Muscle layer of colon (tissue), 2 donors: Measurements from ENCODE around the gene CPPED1.

ENCODE experiments used
- H3K27ac ChIP-seq: one replicate; pipeline ENCODE4 v1.7.0; 2013; ENCODE audit warnings: low read depth, mild to moderate bottlenecking, low read length, moderate library complexity
- H3K27me3 ChIP-seq, 2 donors: one replicate each; pipeline ENCODE4 v1.7.0; 2013; ENCODE audit warnings: low read length in 2 of 2, mild to moderate bottlenecking in 2 of 2; ENCODE audit not compliant: insufficient read depth in 2 of 2, control insufficient read depth in 1 of 2
- H3K36me3 ChIP-seq: one replicate; pipeline ENCODE4 v1.7.0; 2013; ENCODE audit warnings: mild to moderate bottlenecking, low read length; ENCODE audit not compliant: insufficient read depth
- H3K4me1 ChIP-seq: one replicate; pipeline ENCODE4 v1.7.0; 2013; ENCODE audit warnings: mild to moderate bottlenecking, low read length; ENCODE audit not compliant: insufficient read depth
- H3K4me3 ChIP-seq, 2 donors: one replicate each; pipeline ENCODE4 v1.7.0; 2013; ENCODE audit warnings: low read length in 2 of 2, low read depth in 1 of 2, mild to moderate bottlenecking in 1 of 2, moderate library complexity in 1 of 2
- H3K9ac ChIP-seq: one replicate; pipeline ENCODE4 v1.7.0; 2013; ENCODE audit warnings: low read length
- H3K9me3 ChIP-seq: one replicate; pipeline ENCODE4 v1.7.0; 2013; ENCODE audit warnings: mild to moderate bottlenecking, low read length
- donor health status: abdominal sarcoma.
- donor health status: Adenocarcinoma of cecum.

Gene CPPED1

DNA sequence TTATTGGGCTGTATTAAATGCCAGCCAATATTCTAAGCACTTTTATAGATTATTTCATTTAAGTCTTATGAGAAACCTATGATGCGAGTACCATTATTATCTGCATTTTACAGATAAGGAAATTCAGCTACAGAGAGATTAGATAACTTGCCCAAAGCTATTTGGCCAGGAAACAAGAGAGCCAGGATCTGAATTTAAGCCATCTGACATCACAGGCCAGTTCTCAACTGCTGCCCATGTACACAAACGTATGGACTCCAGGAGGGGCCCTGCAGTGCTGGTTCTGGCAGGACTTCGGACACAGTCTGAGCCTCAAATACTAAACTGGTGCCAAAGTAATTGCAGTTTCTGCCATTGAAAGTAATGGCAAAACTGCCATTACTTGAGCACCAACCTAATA lies 40.2 kb downstream of the CPPED1 start:
- Histone ChIP-seq H3K9ac (no peak overlapping the region), H3K9me3 (no peaks in the 10 kb centered on the region), H3K36me3 (no peaks in the 10 kb centered on the region), H3K27ac (no peak overlapping the region), H3K4me1 (no peaks in the 10 kb centered on the region), H3K4me3 (no peak overlapping the region), H3K27me3 (no peaks in the 10 kb centered on the region)

DNA sequence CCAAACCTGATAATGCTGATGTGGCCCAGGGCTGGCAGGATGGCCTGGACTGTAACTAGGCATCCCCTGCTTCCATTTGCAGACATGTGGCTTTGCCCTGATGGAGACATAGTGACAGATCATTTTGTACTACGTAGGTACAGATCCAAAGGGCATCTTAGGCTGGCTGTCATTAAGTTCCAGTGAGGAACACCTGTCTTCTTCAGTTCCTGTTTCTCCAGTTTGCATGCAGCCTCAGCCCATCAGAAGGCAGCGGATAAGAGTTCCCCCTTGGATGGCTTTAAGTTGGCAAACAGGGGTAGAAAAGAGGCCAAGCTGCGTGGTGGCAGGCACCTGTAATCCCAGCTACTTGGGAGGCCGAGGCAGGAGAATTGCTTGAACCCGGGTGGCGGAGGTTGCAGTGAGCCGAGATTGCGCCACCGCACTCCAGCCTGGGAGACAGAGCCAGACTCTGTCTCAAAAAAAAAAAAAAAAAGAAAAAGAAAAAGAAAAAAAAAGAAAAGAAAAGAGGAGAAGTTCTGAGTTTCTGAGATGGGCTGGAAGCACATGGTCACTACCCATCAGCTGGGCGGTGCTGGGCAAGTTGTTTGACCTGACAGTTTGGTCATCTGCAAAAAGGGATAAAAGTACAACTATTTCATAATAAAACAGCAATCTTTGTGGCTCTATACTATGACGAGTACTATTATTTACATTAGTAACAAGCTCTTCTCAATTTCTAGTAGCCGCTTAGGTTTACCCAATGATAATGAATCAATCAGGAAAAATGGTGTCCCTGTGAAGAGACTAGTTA lies 42.7 kb downstream of the CPPED1 start:
- Histone ChIP-seq H3K4me3 (no peak overlapping the region), H3K27me3 (no peaks in the 10 kb centered on the region), H3K9me3 (no peaks in the 10 kb centered on the region), H3K4me1 (no peaks in the 10 kb centered on the region), H3K27ac (no peak overlapping the region), H3K36me3 (no peaks in the 10 kb centered on the region), H3K9ac (no peak overlapping the region)

DNA sequence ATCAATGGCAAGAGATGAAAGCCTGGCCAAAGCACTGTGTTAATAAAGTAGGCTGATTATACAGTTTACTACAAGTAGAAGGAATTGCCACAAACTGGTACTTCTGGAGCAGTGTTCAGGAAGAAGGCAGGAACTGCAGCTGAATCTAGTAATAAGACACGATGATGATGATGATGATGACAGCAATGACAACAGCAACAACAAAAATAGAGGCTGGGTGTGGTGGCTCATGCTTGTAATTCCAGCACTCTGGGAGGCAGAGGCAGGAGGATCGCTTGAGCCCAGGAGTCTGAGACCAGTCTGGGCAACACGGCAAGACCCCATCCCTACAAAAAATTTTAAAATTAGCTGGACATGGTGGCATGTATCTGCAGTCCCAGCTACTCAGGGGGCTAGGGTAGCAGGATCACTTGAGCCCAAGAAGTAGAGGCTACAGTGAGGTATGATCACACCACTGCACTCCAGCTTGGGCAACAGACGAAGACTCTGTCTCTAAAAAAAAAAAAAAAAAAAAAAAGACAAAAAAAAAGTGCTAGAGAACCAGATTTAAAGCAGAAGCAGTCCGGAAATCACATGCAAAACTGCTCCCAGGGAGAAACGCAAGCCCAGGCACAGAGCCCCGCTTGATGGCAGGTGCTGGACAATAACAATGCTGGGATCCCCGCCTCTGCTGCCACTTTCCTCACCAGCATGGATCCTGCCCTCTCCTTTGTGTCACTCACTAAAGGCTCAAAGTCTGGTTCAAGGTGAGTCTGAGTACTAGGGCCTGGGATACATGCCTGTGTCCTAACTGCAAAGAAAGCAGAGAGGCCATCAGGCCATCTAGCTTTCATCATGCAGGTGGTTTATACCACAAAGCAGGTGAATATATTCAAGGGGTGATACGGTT lies 44.8 kb downstream of the CPPED1 start:
- Histone ChIP-seq H3K36me3 (no peaks in the 10 kb centered on the region), H3K27me3 (no peaks in the 10 kb centered on the region), H3K9me3 (no peaks in the 10 kb centered on the region), H3K27ac (no peak overlapping the region), H3K4me3 (no peak overlapping the region), H3K9ac (no peak overlapping the region), H3K4me1 (no peaks in the 10 kb centered on the region)

DNA sequence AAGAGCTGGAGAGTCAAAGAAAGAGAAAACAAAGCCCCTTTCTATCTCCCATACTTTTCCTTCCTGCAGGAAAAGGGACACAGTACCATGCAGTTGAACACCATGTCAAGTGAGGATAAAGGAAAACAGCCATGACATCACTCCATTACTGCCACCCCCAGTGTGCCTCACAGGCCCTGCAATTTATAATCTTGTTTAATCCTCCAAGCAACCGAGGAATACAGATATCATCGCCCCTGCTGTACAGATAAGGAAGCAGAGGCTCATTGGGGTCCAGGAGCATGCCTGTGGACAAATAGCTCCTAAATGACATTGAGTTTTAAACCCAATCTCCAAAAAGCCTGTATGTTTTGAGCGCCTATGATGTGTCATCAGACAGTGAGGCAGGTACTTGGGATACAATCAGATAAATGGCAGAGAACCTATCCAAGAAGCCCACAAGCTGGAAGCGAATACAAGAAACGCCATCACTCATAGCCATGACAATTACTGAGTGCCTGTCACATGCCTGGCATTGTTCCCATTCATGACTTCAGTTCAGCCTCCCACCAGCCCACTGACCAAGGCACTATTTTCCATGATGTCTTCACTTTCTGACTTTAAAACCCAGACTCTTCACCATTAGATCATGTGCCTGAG lies 45.5 kb downstream of the CPPED1 start:
- Histone ChIP-seq H3K27me3 (no peaks in the 10 kb centered on the region), H3K36me3 (no peaks in the 10 kb centered on the region), H3K4me1 (no peaks in the 10 kb centered on the region), H3K27ac (no peak overlapping the region), H3K9ac (no peak overlapping the region), H3K4me3 (no peak overlapping the region), H3K9me3 (no peaks in the 10 kb centered on the region)

DNA sequence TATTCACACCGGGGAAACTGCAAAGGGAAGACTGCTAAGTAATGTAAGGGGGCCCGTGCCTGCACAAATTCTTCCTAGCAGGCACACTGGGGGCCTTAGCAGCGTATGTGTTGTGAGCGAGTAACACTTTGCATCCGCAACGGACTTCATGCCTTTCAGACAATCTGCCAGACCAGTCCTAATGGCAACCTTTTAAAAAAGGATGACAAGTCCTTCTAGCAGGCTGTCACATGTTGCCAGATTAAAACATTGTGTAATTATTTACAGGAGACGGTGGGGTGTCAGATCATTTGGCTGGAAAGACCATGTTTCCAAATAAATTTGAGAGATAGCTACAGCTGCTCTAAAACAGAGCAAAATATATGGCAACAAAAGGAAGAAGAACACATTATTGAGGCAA lies 46.1 kb downstream of the CPPED1 start:
- Histone ChIP-seq H3K27me3 (no peaks in the 10 kb centered on the region), H3K27ac (no peak overlapping the region), H3K9ac (no peak overlapping the region), H3K4me1 (no peaks in the 10 kb centered on the region), H3K9me3 (no peaks in the 10 kb centered on the region), H3K4me3 (no peak overlapping the region), H3K36me3 (no peaks in the 10 kb centered on the region)

DNA sequence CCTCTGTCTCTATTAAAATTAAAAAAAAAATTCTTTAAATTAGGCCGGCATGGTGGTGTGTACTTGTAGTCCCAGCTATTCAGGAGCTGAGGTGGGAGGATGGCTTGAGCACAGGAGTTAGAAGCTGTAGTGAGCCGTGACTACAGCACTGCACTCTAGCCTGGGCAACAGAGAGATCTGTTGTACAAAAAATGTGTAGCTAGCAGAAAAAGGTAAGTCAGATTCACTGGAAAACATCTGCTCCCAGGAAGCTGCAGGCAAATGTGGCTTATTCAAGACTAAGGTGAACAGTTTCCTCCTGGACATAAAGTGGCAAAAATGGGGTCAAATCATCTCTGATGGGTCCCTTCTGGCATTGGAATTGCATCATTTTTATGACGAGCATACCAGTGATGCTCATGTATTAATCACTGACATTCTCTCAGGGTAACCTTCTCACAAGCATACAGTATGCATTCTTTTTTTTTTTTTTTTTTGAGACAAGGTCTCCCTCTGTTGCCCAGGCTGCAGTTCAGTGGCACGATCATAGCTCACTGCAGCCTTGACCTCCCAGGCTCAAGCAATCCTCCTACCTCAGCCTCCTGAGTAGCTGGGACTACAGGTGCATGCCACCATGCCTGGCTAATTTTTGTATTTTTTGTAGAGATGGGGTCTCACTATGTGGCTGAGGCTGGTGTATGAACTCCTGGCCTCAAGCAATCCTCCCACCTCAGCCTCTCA lies 48.7 kb downstream of the CPPED1 start:
- no peak overlapping the region for H3K4me3 ChIP-seq
- no peaks in the 10 kb centered on the region for H3K4me1 ChIP-seq
- H3K9me3 ChIP-seq, result no peaks in the 10 kb centered on the region
- H3K27ac ChIP-seq, result no peak overlapping the region
- H3K9ac ChIP-seq, result no peak overlapping the region
- H3K36me3 ChIP-seq, result no peaks in the 10 kb centered on the region
- no peaks in the 10 kb centered on the region for H3K27me3 ChIP-seq

DNA sequence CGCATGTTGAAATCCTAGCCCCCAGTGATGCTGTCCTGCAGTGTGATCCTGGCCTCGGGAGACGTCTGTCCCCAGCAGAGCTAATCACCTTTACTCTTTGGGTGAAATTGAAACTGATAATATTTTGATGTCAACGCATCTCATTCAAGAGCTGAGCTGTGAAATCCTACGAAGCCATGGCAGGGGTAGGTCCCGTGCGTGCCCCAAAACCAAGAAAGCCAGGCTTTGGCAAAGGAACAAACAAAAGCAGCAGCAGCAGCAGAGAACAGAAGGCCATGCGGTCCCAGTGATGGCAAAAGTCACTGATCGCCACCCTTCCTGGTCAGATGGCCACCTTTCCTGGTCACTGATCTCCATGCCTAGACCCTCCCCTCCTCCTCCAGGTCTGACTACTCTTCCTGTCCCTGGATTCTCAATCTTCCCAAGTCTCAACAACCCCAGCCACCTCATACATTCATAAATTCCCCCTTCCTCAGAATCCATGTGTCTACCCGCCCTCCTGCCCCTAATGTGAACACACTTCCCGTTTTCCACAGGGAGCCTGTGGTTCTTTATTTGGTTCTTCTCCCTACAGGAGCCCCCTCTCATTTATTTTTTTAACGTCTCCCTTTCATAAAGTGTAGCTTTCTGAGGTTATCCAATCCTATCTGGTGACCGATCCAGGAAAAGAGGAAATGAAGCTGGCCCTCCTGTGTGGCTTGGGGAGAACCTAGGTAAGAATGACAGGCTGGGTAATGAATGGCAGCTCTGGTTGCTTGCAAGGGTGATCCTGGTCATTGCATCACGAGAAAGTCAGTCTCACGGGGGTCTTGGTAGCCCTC lies 50.3 kb downstream of the CPPED1 start:
- no peak overlapping the region for H3K9ac ChIP-seq
- H3K4me1 ChIP-seq, result no peaks in the 10 kb centered on the region
- no peaks in the 10 kb centered on the region for H3K36me3 ChIP-seq
- no peaks in the 10 kb centered on the region for H3K9me3 ChIP-seq
- H3K4me3 ChIP-seq, result no peak overlapping the region
- no peaks in the 10 kb centered on the region for H3K27me3 ChIP-seq
- H3K27ac ChIP-seq, result no peak overlapping the region

DNA sequence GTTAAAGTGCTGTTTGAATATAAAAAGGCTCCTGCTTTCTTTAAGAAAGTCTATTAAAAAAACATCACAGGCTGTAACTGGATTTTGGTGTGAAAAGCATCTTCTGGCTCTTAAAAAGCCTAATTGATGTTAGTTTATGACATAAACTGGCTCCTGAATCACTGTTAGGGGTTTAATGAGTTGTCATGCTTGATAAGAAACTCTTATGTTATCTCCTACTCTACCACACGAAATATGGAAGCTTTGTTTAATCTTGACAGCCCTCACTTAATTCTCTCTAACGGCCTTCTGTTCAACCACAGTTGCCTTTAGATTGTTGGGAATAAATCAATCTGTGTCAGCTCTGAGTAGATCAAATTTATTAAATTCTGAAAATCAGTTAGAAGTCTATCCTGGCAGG lies 51.5 kb downstream of the CPPED1 start:
- Histone ChIP-seq H3K4me3 (no peak overlapping the region), H3K27me3 (no peaks in the 10 kb centered on the region), H3K36me3 (no peaks in the 10 kb centered on the region), H3K4me1 (no peaks in the 10 kb centered on the region), H3K9ac (no peak overlapping the region), H3K27ac (no peak overlapping the region), H3K9me3 (no peaks in the 10 kb centered on the region)

DNA sequence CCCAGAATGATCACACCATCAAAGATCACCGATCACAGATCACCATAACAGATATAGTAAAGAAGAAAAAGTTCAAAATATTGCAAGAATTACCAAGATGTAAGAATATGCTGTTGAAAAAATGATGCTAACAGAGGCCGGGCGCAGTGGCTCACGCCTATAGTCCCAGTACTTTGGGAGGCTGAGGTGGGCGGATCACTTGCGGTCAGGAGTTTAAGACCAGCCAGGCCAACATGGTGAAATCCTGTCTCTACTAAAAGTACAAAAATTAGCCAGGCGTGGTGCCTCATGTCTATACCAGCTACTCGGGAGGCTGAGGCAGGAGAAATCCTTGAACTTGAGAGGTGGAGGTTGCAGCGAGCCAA lies 53.2 kb downstream of the CPPED1 start:
- Histone ChIP-seq H3K4me1 (no peaks in the 10 kb centered on the region), H3K4me3 (no peak overlapping the region), H3K36me3 (no peaks in the 10 kb centered on the region), H3K9me3 (no peaks in the 10 kb centered on the region), H3K9ac (no peak overlapping the region), H3K27ac (no peak overlapping the region), H3K27me3 (no peaks in the 10 kb centered on the region)

DNA sequence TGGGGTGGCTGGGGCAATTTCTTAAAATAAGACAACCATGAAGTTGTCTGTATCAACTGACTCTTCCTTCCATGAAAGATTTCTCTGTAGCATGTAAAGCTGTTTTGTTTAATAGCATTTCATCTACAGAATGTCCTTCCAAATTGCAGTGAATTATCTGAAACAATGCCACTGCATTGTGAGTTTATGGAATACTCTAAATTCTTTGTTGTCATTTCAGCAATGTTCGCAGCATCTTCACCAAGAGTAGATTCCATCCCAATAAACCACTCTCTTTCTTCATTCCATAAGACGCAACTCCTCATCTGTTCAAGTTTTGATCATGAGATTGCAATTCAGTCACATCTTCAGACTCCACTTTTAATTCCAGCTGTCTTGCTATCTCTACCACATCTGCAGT lies 54.6 kb downstream of the CPPED1 start:
- no peaks in the 10 kb centered on the region for H3K27me3 ChIP-seq
- H3K4me1 ChIP-seq, result no peaks in the 10 kb centered on the region
- no peak overlapping the region for H3K4me3 ChIP-seq
- H3K9ac ChIP-seq, result no peak overlapping the region
- no peak overlapping the region for H3K27ac ChIP-seq
- no peaks in the 10 kb centered on the region for H3K36me3 ChIP-seq
- H3K9me3 ChIP-seq, result no peaks in the 10 kb centered on the region
